ENCODE results near the gene ITPK1. TPM values are rescaled to one million over a fixed set of nuclear protein-coding genes. Genes with fewer than 3 reads are reported as not detected.

ITPK1 gene
- total RNA-seq, 1 donor from 2014 or later = 112 TPM

GRCh38 chr14:92942976-92943710 is 172.6 kb downstream of the ITPK1 start:
- H3K4me3 ChIP-seq = no peak overlapping the region
- no peak for DNase-seq
- H3K9me3 ChIP-seq (replicated peaks) = no peaks in the 10 kb centered on the region
- TF ChIP-seq, protein P1, sequence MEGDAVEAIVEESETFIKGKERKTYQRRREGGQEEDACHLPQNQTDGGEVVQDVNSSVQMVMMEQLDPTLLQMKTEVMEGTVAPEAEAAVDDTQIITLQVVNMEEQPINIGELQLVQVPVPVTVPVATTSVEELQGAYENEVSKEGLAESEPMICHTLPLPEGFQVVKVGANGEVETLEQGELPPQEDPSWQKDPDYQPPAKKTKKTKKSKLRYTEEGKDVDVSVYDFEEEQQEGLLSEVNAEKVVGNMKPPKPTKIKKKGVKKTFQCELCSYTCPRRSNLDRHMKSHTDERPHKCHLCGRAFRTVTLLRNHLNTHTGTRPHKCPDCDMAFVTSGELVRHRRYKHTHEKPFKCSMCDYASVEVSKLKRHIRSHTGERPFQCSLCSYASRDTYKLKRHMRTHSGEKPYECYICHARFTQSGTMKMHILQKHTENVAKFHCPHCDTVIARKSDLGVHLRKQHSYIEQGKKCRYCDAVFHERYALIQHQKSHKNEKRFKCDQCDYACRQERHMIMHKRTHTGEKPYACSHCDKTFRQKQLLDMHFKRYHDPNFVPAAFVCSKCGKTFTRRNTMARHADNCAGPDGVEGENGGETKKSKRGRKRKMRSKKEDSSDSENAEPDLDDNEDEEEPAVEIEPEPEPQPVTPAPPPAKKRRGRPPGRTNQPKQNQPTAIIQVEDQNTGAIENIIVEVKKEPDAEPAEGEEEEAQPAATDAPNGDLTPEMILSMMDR (IDR thresholded peaks at IDR 0.05; ENCODE audit: borderline replicate concordance) = no peak
- intact Hi-C loops (cut with micrococcal nuclease) = no loop called here
- H3K36me3 ChIP-seq = peaks cover 63% of the 10 kb centered on the region
- peaks cover 37% of the 10 kb centered on the region for H3K4me1 ChIP-seq
- no peaks in the 10 kb centered on the region for H3K27me3 ChIP-seq (ENCODE audit: low read depth)
- no peak overlapping the region for H3K27ac ChIP-seq (replicated peaks)

DNA sequence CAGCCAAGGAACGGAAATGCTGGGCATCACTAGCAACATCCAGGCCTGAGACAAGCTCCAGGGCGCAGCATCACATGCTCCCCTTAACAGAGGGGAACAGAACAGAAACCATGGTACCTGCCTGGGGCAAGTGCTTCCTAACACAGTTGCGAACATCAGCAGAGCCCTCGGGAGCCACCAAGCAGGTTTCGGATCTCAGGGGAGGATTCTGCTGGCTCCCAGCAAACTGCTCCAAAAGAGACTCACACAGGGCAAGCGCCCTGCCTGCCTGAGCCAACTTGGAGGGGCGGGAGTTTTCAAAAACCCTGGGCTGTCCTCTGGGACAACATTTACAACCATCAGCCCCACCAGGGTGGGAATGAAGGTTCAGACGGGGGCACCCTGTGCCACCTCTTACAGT is 173.1 kb downstream of the ITPK1 start:
- Histone ChIP-seq H3K27me3 (ENCODE audit: low read depth) (no peaks in the 10 kb centered on the region), H3K9me3 (replicated peaks) (no peaks in the 10 kb centered on the region), H3K27ac (replicated peaks) (no peak overlapping the region), H3K36me3 (peaks cover 57% of the 10 kb centered on the region), H3K4me1 (peaks cover 36% of the 10 kb centered on the region), H3K4me3 (no peak overlapping the region)
- TF ChIP-seq, protein P1 (IDR thresholded peaks at IDR 0.05; ENCODE audit: borderline replicate concordance) = no peak
- intact Hi-C loops (cut with micrococcal nuclease) = no loop called here
- DNase-seq = no peak

DNA sequence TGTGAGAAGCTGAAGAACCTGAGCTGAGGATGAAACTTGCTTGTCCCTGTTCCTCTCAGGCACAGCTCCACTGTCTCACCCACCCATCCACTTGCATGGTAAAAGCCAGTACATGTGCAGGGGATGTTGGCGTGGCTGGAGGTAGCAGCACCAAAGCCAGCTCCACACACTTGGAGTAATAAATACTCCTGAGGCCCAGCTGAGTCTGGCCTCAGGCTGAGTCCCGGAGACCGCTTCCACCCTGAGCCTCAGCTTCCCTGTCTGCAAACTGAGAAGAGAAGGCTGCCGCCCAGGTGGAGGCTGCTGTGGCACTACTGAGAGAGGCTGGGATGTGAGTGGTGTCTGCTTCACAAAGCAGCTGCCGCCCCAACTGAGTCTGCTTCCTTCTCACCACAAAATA is 173.6 kb downstream of the ITPK1 start:
- DNase-seq = no peak
- H3K9me3 ChIP-seq (replicated peaks) = no peaks in the 10 kb centered on the region
- TF ChIP-seq, protein P1 (IDR thresholded peaks at IDR 0.05; ENCODE audit: borderline replicate concordance) = no peak
- no peak overlapping the region for H3K27ac ChIP-seq (replicated peaks)
- no peak overlapping the region for H3K4me3 ChIP-seq
- peaks cover 57% of the 10 kb centered on the region for H3K36me3 ChIP-seq
- H3K27me3 ChIP-seq (ENCODE audit: low read depth) = no peaks in the 10 kb centered on the region
- intact Hi-C loops (cut with micrococcal nuclease) = no loop called here
- peaks cover 32% of the 10 kb centered on the region for H3K4me1 ChIP-seq

DNA sequence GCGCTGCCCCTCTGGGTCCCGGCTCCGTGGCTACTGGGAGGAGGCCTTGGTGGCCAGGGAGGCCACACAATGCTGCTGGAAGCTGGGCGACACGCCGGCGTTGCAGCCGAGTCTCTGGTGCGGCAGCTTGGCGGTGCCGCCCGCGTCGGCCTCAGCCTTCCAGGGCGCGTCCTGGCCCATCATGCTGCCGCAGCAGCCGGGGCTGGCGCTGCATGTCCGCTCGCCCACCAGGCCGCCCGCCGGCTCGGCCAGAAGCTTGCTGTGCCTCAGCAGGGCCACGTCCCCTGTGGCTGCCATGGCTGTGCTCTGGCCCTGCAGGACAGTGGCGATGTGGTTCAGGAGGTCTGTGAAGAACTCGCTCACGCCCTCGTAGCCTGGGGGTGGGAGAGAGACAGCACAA is 174.2 kb downstream of the ITPK1 start:
- H3K4me1 ChIP-seq = peaks cover 26% of the 10 kb centered on the region
- TF ChIP-seq, protein P1 (IDR thresholded peaks at IDR 0.05; ENCODE audit: borderline replicate concordance) = no peak
- peaks cover 58% of the 10 kb centered on the region for H3K36me3 ChIP-seq
- intact Hi-C loops (cut with micrococcal nuclease) = no loop called here
- H3K27ac ChIP-seq (replicated peaks) = no peak overlapping the region
- DNase-seq = no peak
- no peak overlapping the region for H3K4me3 ChIP-seq
- no peaks in the 10 kb centered on the region for H3K9me3 ChIP-seq (replicated peaks)
- H3K27me3 ChIP-seq (ENCODE audit: low read depth) = no peaks in the 10 kb centered on the region

DNA sequence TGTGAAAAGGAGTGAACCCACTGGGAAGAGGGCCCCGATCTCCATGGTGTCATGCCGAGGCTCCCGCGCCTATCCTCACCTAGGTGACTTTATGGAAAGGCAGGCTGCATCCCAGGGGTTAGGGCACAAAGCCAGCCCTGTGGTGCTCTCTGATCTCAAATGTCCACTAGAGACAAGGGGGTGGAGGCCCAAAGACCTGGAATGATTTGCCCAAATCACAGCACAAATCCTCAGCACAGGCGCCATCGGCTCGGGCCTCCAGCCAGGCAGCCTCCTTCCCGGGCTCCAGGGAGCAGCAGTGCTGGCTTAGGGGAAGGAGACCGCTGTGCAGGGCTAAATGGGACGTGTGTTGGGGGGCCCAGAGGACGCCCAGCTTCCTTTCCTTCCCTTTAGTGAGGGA is 175.2 kb downstream of the ITPK1 start:
- H3K27ac ChIP-seq (replicated peaks) = no peak overlapping the region
- H3K36me3 ChIP-seq = peaks cover 58% of the 10 kb centered on the region
- peaks cover 16% of the 10 kb centered on the region for H3K4me1 ChIP-seq
- intact Hi-C loops (cut with micrococcal nuclease) = no loop called here
- H3K27me3 ChIP-seq (ENCODE audit: low read depth) = no peaks in the 10 kb centered on the region
- H3K9me3 ChIP-seq (replicated peaks) = no peaks in the 10 kb centered on the region
- no peak overlapping the region for H3K4me3 ChIP-seq
- DNase-seq = no peak
- TF ChIP-seq, protein P1 (IDR thresholded peaks at IDR 0.05; ENCODE audit: borderline replicate concordance) = no peak
